Myocyte (in vitro differentiated cells): ENCODE results near the gene BIVM. TPM values are rescaled to one million over a fixed set of nuclear protein-coding genes. Genes with fewer than 3 reads are reported as not detected.
"Not testable (repeated sequence)": the region's sequence is repeated elsewhere in the genome, so short reads cannot be mapped to it uniquely, and the experiment has no call there.

Experiments
- DNase-seq: peaks from one replicate; pipeline ENCODE4 v3.0.0-alpha.2; 2012; ENCODE audit warnings: low read depth
- polyA plus RNA-seq: library from polyadenylated mRNA; unstranded; fragments of >200 nt; gene quantifications from one replicate; pipeline ENCODE4 v1.2.1, GENCODE V29; 2012; ENCODE audit warnings: missing spikeins
- total RNA-seq: library from RNA; depleted of rRNA; stranded (reverse); fragments of >200 nt; gene quantifications from 2 replicates; pipeline ENCODE4 v1.2.3, GENCODE V29; 2014

BIVM gene, protein sequence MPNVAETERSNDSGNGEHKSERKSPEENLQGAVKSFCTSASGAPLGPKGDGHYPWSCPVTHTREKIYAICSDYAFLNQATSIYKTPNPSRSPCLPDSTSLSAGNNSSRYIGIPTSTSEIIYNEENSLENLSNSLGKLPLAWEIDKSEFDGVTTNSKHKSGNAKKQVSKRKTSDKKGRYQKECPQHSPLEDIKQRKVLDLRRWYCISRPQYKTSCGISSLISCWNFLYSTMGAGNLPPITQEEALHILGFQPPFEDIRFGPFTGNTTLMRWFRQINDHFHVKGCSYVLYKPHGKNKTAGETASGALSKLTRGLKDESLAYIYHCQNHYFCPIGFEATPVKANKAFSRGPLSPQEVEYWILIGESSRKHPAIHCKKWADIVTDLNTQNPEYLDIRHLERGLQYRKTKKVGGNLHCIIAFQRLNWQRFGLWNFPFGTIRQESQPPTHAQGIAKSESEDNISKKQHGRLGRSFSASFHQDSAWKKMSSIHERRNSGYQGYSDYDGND
- 50.8 and 56.3 TPM in 2 replicates for total RNA-seq
- polyA plus RNA-seq, result 14.4 TPM

DNA sequence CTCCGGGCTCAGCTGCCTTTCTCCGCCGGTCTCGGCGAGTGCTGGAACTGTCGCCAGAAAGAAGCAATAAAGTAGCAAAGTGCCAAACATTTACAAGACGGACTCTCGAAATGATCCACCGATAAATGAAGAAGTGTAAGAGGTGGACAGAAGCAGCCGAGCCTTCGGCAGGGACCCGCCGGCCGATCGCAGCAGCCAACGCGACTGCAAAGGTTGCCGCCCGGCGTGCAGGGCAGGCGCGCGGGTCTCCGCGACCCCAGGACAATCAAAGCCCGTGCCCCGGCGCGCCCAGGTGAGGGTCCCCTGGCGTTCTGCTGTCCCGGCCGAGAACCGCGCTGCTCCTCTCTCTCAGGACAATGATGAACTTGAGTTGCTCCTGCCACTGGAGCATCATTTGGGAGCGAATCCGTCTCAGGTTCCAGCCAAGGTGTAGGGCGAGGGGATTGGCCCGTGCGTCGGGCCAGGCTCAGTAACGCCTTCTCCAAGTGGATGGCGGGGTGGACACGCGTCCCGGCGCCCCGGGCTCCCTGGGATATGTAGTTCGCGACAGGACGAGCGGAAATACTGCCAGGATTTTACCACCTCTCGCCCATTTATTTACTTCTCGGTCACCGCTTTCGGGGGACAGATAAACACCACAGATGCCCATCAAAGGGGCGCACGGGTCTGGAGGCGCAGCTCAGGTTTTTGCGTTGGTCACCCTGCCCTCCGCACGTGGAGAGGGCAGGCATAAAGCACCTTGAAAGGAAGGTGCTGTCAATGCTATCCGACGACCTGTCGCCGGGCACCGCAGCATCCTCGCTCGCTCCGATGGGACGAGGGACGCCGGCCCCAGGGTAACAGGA lies at the start of gene BIVM, which contains the start of gene POGLUT2:
Gene BIVM (plus strand): TSS at position 539 of the 845 bp plus-strand sequence. CDS start 8,149 bp downstream, outside the sequence.
Gene POGLUT2 (minus strand): TSS at position 396 of the 845 bp plus-strand sequence. CDS start 306 bp downstream, at position 90.
- DNase-seq, result peak; percentile 94

DNA sequence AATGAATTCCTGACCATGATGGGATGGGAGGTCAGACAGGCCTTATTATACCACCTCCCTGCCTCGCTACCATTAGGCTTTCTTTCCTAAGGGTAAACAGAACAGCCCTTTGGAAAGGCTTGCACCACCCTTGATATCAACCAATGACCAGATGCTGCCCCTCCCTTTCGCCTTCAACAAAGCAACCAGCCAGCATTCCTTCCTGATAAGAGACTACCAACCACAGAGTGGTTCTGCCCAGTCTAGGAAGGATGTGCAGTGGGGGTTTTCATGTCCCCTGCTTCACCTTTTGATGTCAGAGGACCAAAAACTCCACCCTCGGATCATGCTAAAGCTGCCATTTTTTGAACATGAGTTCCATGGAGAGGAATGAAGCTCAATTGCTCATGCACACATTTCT lies 47.0 kb upstream of the BIVM start:
- no peak for DNase-seq

DNA sequence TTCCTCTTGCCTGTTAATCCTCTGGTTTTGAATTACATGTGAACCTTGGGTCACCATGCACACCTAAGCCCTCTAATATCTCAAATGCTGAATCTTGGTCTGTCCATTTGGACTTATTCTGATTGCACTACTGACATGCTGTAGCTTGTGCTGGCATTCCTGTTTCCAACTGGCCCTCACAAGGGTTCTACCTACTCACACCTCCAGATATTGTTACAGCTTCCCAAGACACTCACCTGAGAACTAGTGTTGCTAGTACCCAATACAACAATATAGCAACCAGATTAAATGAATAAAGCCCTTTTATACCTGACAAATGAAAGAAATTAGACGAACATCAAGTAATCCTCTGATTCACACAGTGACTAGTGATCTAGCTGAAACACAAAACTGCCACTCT lies 41.9 kb upstream of the BIVM start:
- no peak for DNase-seq

DNA sequence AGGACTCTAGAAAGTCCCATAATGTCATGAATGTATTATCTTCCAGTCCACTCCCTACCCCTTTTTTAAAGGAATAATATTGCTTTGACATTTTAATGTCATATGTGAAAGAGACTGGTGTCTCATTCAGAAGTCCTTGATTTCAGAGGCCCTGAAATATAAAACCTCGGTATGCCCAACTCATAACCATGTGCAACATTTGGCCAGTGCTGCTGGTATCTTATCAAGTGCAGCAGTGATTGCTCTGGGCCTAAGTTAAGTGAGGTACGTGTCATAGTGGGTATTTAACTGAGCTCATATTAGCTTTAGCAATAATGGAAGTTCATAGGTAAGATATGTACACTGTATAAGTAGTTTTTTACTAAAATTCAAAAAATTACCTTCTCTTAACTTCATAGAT lies 40.1 kb upstream of the BIVM start:
- peak; percentile 27 for DNase-seq

DNA sequence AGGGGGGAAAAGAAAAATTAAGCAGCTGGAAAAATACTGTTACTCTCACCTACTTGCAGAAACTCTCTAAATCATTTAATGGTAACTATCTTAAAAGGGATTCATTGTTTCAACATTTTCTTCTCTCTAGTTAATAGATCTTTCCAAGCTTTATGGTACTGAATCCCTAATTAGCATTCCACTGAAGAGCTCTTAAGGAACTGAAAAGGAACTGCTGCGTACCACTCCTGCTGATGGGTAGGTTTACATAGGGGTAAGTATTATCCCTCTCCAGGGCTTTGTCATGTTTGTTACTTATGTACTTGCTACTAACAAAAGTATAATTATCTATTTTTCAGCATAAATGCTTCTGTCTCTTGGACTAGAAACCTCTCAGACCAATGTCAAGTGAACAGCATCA lies 37.8 kb upstream of the BIVM start:
- DNase-seq, result no peak

DNA sequence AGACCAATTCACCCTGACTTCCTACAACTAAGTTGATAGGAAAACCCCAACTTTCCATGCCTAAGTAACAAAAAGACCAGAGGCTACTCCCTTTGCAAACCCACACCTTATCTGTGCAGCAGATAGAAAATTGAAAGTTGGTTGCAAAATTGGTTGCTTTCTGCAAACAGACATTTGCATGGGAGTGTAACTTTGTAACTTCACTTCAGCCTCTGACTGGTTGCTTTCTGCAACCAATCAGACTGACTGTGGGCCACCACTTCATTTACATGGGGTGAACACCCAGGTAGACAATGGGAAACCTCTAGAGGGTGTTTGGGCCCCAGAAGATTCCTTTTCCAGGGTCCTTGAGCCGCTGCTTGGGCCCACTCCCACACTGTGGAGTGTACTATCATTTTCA lies 35.2 kb upstream of the BIVM start:
- no peak for DNase-seq

DNA sequence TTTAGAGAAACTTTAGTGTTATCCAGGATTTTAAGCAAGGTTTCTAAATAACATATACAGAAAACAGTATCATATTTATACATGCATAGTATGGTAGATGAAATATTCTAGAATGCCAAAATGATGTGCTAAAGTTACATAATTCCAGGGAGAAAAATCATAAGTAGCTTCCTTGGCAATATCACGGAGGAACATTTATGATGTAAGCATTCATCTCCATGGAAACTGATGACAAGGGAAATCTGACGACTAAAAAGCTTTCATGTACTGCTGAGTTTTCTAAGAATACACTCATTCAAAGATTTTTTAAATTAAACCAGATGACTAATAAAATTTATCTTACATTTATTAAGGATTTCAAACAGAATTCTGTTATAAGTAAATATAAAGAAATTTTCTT lies 30.0 kb upstream of the BIVM start:
- DNase-seq, result no peak

DNA sequence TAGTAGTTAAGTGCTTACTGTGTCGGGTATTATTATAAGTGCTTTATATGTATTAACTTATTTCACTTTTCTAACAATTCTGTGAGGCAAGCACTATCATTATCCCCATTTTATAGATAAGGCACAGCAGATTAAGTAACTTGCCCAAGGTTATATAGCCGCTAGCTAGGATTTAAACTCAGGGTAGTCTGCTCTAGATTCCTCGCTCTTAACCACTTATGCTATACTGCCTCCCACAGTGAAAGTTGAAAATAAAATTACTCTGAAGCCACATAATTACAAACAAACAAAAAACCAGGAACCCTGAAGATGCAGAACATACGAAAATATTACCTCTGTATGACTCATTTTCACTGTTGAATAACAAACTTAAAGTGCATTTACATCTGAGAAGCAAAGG lies 29.2 kb upstream of the BIVM start:
- DNase-seq, result no peak

DNA sequence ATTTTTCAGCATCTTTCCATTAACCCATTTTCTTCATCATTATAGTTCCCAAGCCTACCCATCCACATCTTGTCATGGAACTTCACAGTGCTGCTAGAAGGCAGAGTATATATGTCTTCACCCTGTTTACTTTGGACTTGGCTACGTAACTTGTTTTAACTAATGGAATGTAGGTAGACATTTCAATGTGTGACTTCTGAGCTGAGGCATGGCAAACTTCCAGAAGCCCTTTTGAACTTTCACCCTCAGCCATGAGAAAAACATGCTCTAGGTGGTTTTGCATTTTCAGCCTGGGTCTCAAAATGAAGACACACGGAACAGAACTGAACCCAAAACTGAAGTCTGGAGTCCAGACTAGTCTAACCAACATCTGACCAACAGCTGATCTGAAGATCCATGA lies 28.5 kb upstream of the BIVM start:
- no peak for DNase-seq

DNA sequence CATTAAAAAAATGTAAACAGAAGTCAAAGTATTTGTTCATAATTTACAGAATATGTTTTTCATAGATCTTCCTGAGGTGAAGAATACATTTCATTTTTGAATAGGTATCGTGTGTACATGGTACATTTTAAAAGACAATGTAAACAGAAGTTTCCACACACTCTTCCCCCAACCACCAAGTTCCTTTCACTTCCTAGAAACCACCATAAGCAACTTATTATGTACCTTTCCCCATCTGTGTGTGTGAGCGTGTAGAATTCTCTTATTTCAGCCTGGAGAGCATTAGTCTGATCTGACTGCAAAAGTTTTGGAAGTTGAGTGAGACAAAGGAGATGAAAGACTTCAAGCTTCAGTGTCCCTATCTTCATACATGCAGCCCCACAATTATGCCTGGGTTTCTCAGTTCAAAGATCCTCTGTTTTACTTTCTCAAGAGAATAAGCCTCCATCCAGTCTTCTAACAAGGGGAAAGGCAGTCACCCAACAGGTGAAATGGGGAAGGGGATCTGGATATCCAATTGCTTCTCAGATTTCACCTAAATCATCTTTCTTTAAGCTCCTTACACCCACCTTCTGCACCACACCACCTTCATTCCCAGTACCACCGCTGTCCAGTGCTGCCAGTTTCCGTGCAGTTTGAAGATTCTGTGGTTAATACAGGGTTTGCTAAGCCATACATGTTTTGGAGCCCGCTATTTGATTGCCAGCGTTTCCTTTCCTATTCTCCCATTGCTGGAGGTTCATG lies 27.4 kb upstream of the BIVM start:
- no peak for DNase-seq

DNA sequence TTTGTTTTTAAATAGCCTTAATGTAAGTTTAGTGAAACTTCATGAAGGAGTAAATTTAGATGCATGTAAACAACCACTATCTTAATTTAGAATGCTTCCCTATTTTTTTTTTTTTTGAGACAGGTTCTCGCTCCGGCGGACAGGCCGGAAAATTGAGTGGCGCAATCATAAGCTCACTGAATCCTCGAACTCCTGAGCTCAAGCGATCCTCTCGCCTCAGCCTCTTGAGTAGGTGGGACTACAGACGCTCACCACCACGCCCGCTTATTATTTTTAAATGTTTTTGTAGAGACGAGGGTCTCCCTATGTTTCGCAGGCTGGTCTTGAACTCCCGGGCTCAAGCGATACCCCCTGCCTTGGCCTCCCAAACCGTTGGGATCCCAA lies 26.9 kb upstream of the BIVM start:
- no peak for DNase-seq

DNA sequence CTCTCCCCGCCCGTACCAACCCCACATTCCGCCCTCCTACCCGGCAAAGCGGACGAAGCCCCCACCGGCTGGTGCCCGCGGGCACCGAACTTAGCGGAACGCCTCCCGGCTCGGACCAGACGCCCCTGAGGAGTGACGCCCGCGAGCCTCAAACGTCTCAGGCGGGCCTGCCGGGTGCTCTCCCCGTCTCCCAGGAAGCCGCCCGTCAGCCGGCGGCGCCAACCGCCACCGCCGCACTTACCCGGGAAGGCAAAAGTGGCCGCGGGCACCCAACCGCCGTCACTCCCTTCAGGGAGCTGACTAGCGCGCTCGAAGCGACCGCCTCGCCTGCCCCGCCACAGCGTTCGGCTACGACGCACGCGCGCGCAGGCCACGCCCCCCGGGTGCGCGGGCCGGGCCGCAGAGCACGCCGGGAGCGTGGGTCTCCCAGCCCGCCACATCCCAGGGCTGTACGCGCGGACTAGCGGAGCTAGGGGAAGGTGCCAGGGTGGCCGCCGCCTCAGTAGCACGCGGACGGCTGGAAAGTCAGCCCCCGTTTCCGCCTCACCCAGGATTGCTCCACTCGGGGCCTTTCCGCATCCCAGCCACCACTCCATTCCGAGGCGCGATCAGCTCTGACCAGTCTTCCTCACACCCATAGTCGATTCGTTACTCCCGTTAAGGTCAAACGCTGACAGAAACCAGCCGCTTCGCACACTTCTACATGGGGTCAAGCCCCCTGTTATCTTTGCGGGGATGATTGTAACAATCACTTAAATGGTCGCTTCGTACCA lies 25.3 kb upstream of the BIVM start, which contains the start of gene TEX30:
Gene TEX30 (minus strand): TSS at position 346 of the 773 bp plus-strand sequence. CDS start 3,760 bp downstream, outside the sequence.
- peak; percentile 86 for DNase-seq

DNA sequence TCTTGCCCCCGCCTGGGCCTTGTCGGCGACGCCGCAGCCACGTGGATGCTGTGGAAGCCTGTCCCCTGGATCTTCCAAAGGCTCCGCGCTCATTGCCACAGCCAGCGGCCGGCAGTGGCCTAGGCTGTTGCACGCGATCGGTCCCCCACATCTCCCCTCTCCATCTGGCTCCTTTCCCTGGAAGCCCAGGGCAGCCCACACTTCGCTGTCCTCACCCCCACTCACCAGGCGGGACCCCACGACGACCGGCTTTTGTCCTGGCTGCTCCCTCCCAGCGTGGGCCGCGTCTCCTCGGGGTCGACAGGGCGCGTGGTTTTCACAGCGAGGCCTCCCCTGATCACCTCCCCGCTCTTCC lies 24.7 kb upstream of the BIVM start:
- DNase-seq, result no peak

DNA sequence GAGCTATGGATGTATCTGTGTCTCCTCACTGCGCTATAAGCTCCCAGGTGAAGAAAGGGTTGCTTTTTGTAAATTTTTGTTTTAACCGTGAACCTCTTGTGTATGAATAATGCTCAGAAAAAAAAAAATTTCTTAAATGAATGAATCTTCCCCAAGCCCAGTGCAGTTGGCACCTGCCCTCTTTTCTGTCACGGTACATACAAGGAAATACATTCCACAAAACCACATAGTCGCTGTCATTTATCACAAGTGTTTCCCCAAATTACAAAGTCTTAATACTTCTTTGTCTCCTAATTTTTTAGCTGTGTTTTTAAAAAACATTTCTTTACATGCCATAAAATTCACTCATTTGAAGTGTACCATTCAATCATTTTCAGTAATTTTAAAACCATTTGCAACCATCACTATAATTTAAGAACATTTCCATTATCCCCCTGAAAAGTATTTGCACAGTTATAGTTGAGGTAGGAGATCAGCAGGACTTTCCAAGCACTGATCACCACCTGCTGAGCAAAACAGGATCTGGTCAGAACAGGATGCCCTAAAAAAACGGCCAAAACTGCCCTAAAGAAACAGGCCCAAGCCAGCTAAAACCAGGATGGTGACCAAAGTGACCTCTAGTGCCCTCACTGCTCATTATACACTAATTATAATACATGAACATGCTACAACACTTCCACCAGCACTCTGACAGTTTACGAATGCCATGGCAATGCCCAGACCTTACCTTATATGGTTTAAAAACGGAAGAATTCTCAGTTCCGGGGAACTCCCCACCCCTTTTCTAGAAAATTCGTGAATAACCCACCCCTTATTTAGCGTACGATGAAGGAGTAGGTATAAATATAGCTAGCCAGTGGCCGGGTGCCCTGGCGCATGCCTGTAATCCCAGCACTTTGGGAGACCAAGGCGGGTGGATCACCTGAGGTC lies 24.1 kb upstream of the BIVM start:
- DNase-seq, result no peak

DNA sequence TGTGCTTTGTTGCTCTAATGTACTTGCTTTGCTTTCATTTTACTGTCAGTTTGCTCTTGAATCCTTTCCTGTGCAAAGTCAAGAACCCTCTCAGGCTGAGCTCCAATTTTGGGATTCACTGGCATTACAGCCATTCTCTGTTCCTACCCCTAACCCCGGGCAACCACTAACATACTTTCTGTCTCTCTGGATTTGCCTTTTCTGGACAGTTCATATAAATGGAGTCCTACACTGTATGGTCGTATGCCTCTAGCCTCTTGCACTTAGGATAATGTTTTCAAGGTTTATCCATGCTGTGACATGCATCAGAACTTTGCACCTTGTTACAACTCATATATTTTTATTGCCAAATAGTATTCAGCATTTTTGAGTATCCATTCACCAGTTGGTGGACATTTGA lies 22.6 kb upstream of the BIVM start:
- DNase-seq, result no peak

DNA sequence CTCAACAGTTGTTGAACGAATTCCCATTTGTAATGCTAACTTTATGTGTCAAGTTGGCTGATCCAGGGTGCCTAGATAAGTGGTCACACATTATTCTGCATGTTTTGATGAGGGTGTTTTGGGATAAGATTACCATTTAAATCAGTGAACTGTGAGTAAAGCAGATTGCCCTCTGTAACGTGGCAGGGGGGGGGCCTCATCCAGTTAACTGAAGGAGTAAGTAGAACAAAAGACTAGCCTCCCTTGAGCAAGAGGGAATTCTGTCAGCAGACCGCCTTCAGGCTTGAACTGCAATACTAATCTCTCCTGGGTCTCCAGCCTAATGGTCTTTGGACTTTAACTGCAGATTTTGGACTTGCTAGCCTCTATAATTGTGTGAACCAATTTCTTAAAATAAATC lies 21.2 kb upstream of the BIVM start:
- no peak for DNase-seq

DNA sequence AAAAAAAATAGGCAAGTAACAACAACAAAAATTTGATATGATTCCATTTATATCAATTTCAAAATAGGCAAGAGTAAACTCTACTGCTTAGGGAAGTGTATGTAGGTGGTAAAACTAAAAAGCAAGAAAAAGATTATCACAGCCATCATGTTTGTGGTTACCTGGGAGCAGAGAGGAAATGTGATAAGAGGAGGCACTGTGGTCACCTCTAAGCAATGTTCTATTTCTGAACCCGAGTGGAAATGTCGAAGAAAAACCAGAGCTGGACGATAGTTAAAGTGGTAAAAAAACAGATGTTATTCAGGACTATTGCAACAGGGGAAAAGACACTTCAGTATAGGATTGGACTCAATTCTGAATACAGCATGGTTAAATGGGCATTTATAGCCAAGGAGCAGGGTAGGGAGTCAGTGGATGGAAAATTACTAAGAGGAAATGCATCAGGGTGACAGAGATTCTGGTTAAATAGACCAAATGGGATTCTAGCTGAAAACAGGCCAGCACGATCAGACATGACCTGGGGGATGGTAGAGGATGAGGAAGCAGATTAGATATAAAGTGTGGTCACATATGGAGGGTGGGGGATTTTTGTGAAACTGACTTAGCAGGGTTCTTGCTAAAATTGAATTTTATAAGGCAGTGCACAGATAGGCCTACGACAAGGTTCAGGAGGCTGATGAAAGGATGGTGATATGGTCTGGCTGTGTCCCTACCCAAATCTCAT lies 19.3 kb upstream of the BIVM start:
- DNase-seq, result no peak

DNA sequence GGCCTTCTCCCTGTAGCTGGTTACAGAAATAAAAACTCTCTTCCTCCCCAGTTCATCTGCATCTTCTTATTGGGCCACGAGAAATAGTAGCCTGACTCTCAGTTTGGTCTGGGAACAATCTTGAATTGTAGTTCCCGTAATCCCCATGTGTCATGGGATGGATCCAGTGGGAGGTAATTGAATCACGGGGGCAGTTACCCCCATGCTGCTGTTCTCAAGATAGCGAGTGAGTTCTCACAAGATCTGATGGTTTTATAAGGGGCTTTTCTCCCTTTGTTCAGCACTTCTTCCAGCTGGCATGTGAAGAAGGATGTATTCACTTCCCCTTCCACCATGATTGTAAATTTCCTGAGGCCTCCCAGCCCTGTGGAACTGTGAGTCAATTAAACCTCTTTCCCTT lies 18.3 kb upstream of the BIVM start:
- DNase-seq, result not testable (repeated sequence)

DNA sequence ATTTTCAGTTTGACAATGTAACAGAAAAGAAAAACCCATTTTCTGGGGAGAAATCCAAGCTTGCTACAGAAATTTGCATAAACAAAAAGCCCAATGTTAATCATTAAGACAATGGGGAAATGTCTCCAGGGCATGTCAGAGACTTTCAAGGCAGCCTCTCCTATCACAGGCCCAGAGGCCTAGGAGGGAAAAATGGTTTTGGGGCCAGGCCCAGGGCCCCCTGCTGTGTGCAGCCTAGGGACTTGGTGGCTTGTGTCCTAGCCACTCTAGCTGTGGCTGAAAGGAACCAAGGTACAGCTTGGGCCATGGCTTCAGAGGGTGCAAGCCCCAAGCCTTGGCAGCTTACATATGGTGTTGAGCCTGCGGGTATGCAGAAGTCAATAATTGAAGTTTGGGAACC lies 17.3 kb upstream of the BIVM start:
- no peak for DNase-seq
